H1 (cell line): ENCODE measurements around the gene TTC38.

Experiments used
- POLR2A ChIP-seq, 2 experiments: IDR thresholded peaks; 1 replicate in 1 of 2; 2 replicates in 1 of 2; pipeline ENCODE4 v1.6.1; 2011; ENCODE audit warnings: low read depth in 2 of 2, low read length in 2 of 2, mild to moderate bottlenecking in 2 of 2; ENCODE audit errors: control extremely low read depth in 1 of 2
- SIN3A ChIP-seq, 2 experiments: IDR thresholded peaks in 1 of 2; conservative IDR thresholded peaks in 1 of 2; 2 replicates each; pipeline ENCODE4 v1.6.1; 2011 to 2012; ENCODE audit warnings: low read length in 2 of 2, improper control_type of control experiment in 1 of 2, low read depth in 1 of 2, mild to moderate bottlenecking in 1 of 2
- SIX5 ChIP-seq: IDR thresholded peaks from 2 replicates; pipeline ENCODE4 v1.6.1; 2011; ENCODE audit warnings: mild to moderate bottlenecking, low read depth, low read length
- SP1 ChIP-seq: IDR thresholded peaks from 2 replicates; pipeline ENCODE4 v1.6.1; 2011; ENCODE audit warnings: low read depth, low read length
- SUZ12 ChIP-seq: fragments of 200-600 bp; sonication (generic); IDR thresholded peaks from 2 replicates; pipeline ENCODE4 v1.6.1; 2012; ENCODE audit warnings: mild to moderate bottlenecking, inconsistent platforms, low read length, moderate library complexity, mixed read lengths
- TAF1 ChIP-seq: IDR thresholded peaks from 2 replicates; pipeline ENCODE4 v1.6.1; 2011; ENCODE audit warnings: mild to moderate bottlenecking, low read depth, low read length
- TF ChIP-seq, protein P1 (sequence below), 3 experiments: IDR thresholded peaks; 1 replicate in 2 of 3; 2 replicates in 1 of 3; pipeline versions ENCODE4 v1.5.1 to v1.6.1; 2011; ENCODE audit warnings: low read length in 3 of 3, mild to moderate bottlenecking in 3 of 3, inconsistent platforms in 2 of 3, low read depth in 1 of 3, moderate library complexity in 1 of 3; ENCODE audit not compliant: insufficient read depth in 1 of 3; ENCODE audit errors: control extremely low read depth in 1 of 3
- TF ChIP-seq, protein P2 (sequence below): IDR thresholded peaks from 2 replicates; pipeline ENCODE4 v1.6.1; 2011; ENCODE audit warnings: low read depth, mild to moderate bottlenecking, low read length; ENCODE audit not compliant: insufficient read depth

DNA sequence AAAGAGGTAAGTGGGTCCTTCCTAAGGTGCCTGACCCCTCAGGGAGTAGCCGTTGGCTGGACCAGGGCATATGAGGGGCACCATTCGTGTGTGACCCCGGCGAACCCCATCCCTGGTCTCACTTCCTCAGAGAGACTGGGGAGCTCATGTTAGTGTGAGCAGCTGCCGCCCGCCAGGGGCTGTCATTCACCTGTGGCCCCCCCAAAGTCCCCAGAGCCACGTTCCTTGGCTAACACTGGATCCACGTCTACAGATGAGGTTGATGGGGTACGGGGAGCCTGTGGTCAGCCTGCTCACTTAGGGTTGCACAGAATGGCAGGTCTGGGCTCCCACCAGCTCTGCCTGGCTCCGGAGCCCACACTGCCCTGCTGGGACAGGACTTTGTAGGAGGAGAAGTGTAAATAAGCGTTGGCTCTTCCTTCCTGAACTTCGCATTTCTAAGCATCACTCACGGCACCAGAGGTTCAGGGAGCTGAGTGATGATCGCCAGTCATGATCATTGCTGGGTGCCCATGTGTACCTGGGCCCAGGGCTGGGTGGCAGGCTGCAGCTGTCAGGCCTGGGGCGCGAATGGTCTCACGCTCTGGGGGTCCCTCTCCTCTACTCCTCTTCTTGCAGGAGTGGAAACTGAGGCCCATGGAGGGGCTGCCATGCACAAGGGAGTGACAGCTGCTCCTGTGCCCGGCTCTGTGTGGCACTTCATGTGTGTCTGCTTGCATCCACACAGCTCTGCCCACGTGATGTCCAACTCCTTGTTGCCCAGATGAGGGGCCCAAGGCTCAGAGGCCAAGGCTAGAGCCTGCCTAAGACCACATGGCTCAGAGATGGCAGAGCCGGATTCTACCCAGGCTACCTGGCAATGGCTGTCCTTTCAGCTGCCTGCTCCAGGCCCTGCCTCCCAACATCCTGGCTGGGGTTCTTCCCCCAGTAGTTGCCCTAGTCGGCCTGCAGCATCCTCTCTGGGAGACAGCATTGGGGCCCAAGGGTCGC, 11.1 kb downstream of the TTC38 start:
- TF ChIP-seq, protein P1, sequence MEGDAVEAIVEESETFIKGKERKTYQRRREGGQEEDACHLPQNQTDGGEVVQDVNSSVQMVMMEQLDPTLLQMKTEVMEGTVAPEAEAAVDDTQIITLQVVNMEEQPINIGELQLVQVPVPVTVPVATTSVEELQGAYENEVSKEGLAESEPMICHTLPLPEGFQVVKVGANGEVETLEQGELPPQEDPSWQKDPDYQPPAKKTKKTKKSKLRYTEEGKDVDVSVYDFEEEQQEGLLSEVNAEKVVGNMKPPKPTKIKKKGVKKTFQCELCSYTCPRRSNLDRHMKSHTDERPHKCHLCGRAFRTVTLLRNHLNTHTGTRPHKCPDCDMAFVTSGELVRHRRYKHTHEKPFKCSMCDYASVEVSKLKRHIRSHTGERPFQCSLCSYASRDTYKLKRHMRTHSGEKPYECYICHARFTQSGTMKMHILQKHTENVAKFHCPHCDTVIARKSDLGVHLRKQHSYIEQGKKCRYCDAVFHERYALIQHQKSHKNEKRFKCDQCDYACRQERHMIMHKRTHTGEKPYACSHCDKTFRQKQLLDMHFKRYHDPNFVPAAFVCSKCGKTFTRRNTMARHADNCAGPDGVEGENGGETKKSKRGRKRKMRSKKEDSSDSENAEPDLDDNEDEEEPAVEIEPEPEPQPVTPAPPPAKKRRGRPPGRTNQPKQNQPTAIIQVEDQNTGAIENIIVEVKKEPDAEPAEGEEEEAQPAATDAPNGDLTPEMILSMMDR (IDR thresholded peaks at IDR 0.05; ENCODE audit: control extremely low read depth in 1 of 3, insufficient read depth in 1 of 3, low read depth in 1 of 3, low read length in 3 of 3): no peak
- TF ChIP-seq POLR2A (IDR thresholded peaks at IDR 0.05; ENCODE audit: control extremely low read depth in 1 of 2, low read depth in 2 of 2, low read length in 2 of 2) (no peak), SIN3A (conservative IDR thresholded peaks at IDR 0.05 in 1 of 2, IDR thresholded peaks at IDR 0.05 in 1 of 2; ENCODE audit: low read depth in 1 of 2, low read length in 2 of 2) (no peak), SIX5 (no peak), SP1 (no peak), TAF1 (no peak), SUZ12 (no peak)
- TF ChIP-seq, protein P2, sequence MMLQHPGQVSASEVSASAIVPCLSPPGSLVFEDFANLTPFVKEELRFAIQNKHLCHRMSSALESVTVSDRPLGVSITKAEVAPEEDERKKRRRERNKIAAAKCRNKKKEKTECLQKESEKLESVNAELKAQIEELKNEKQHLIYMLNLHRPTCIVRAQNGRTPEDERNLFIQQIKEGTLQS: no peak
